HG02571 (cell line): ENCODE data around the gene BRME1.

Experiments
- ATAC-seq: cut with Tn5 transposase; IDR thresholded peaks from one replicate; pipeline ENCODE4 v1.9.1; 2021; ENCODE audit warnings: mild to moderate bottlenecking, moderate library complexity; ENCODE audit not compliant: unreplicated experiment

BRME1 gene

GRCh38 chr19:13905634-13906520 is at the start of gene BRME1, which contains the start of gene CC2D1A:
Gene BRME1, minus strand, starts transcription at chr19:13906117. Its CDS starts 1,225 bp downstream, at chr19:13904892.
Gene CC2D1A, plus strand, starts transcription at chr19:13906201. Its CDS starts 241 bp downstream, at chr19:13906442.
- ATAC-seq: peak; percentile 95

GRCh38 chr19:13954185-13954584 is 48.3 kb upstream of the BRME1 start:
- ATAC-seq: no peak

- ATAC-seq: no peak
Observed at GRCh38 chr19:13952931-13953531, 47.1 kb upstream of the BRME1 start.

GRCh38 chr19:13952154-13952930 is 46.4 kb upstream of the BRME1 start, which contains the start of gene DCAF15:
Gene DCAF15, plus strand, starts transcription at chr19:13952509. Its CDS starts 4 bp downstream, at chr19:13952513.
- ATAC-seq: peak; percentile 98

- ATAC-seq: no peak
Observed at GRCh38 chr19:13951799-13952153, 45.9 kb upstream of the BRME1 start.

GRCh38 chr19:13951043-13951442 is 45.1 kb upstream of the BRME1 start:
- no peak for ATAC-seq

- ATAC-seq: no peak
Observed at GRCh38 chr19:13946414-13946813, 40.5 kb upstream of the BRME1 start.

GRCh38 chr19:13942023-13942684 is 36.2 kb upstream of the BRME1 start:
- ATAC-seq: no peak

- ATAC-seq: no peak
Observed at GRCh38 chr19:13938301-13939064, 32.6 kb upstream of the BRME1 start, which contains the start of gene PODNL1. Gene PODNL1, minus strand, starts transcription at chr19:13938417. Its CDS starts 236 bp downstream, at chr19:13938181.

GRCh38 chr19:13937479-13938300 is 31.8 kb upstream of the BRME1 start:
- ATAC-seq: no peak

DNA sequence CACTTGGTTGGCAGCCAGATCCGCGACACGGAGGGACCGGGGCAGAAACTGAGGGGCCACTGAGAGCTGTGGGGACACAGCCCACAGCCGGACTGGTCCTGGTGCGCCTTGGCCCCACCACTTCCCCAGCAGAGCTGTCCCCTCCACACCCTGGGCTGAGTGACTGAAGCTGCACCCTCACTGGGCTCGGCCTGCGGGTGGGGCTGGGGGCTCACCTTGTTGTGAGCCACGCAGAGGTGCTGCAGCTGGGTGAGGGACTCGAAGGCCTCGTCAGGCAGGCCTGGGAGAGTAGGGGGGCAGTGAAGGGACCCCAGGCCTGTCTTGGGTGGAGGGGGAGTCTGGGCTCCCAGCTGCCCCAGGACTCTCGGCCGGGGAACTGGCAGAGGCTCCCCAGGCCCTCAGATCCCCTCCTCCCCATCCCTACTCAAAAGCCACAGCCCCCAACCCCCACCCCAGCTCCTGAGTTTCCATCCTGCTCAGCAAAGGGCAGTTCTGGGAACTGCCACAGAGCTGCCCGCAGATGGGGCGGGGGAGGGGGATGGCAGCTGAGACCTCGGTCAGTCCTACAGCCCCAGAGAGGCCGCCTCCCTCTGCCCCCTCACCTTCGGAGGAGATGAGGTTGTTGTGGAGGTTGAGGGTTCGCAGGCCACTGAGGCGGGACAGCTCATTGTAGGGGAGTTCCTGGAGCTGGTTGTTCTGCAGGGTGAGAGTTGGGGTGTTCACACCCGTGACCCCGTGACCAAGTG is 30.0 kb upstream of the BRME1 start:
- ATAC-seq: no peak

GRCh38 chr19:13934785-13935109 is 28.8 kb upstream of the BRME1 start:
- ATAC-seq: no peak

DNA sequence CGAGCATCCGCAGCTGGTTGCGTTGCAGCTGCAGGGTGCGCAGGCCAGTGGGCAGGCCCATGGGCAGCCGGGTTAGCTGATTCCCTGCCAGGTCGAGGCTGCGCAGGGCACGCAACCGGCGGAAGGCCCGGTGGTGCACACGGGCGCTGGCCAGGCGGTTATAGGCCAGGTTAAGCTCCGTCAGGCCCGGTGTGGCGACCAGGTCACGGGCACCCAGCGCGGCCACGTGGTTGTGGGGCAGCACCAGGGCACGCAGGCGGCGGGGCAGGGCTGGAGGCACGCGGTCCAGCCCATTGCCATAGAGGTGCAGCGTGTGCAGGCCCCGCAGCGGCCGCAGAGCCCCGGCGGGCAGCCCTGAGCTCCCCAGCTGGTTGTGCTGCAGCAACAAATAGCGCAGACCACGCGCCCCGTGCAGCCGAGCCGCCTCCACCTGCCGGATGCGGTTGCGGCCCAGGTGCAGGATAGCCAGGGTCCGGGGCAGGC is 27.0 kb upstream of the BRME1 start:
- no peak for ATAC-seq

DNA sequence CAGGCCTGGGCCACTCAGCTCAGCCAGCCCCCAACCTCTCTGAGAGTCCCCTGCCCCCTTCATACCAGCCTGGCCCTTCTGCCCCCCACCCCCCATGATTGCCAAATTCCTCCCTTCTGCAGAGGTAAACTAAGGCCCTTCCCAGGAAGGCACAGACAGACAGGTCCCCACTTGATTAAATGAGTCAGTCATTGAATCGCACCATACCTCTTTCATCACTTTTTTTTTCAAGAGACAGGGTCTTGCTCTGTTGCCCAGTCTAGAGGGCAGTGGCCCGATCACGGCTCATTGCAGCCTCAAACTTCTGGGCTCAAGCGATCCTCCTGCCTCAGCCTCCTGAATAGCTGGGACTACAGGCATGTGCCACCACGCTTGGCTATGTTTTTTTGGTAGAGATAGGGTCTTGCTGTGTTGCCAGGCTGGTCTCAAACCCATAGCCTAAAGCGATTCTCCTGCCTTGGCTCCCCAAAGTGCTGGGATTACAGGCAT is 26.3 kb upstream of the BRME1 start:
- ATAC-seq: no peak

GRCh38 chr19:13931391-13932148 is 25.7 kb upstream of the BRME1 start:
- no peak for ATAC-seq

GRCh38 chr19:13930402-13930801 is 24.5 kb upstream of the BRME1 start:
- no peak for ATAC-seq

DNA sequence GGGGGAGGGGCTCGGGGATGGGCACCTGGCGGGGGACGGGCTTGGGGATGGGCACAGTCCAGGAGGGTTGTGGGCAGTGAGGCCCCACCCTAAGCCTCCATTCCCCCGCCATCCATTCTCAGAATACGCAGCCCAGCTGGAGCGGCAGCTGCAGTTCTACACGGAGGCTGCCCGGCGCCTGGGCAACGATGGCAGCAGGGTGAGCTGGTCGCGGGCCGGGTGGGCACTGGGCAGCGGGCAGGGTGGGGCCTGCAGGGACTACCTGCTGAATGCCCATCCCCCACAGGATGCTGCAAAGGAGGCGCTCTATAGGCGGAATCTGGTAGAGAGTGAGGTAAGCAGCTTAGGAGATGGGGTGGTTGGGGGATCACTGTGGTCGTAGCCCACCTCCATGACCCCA is 24.0 kb upstream of the BRME1 start:
- no peak for ATAC-seq

DNA sequence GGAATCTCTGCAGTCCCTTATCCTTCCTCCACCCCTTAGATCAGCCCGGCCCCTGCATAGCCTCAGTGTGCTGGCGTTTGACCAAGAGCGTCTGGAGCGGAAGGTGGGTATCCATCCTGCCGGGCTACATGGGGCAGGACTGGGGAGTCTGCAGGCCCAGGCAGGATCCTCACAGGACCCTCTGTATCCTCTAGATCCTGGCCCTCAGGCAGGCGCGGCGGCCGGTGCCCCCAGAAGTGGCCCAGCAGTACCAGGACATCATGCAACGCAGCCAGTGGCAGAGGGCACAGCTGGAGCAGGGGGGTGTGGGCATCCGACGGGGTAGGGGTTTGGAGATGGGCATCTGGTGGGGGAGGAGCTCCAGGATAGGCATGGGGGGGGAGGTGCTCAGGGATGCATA is 23.4 kb upstream of the BRME1 start:
- ATAC-seq: no peak
